Effector memory CD8-positive, alpha-beta T cell (primary cell): ENCODE measurements around the gene SLC13A1.
"Not testable (repeated sequence)": the region's sequence is repeated elsewhere in the genome, so short reads cannot be mapped to it uniquely, and the experiment has no call there.

Source experiments
- ATAC-seq: fragments of 150-1000 bp; cut with Tn5 transposase; replicated peaks from 2 replicates; pipeline ENCODE4 v1.10.0; 2021; ENCODE audit warnings: mild to moderate bottlenecking, moderate library complexity
- DNase-seq, 3 experiments: peaks; one replicate each; pipeline ENCODE4 v3.0.0; 2021
- H3K27ac Mint-ChIP-seq, 2 donors: one replicate each; pipeline ENCODE4 v1.8.0; 2022; ENCODE audit warnings: mild to moderate bottlenecking in 2 of 2, mixed read lengths in 2 of 2, moderate library complexity in 2 of 2
- H3K27me3 Mint-ChIP-seq, 2 donors: one replicate each; pipeline ENCODE4 v1.8.0; 2022; ENCODE audit warnings: mixed read lengths in 2 of 2
- H3K36me3 Mint-ChIP-seq: one replicate; pipeline ENCODE4 v1.8.0; 2022; ENCODE audit warnings: mild to moderate bottlenecking, moderate library complexity, mixed read lengths; ENCODE audit not compliant: insufficient read depth
- H3K4me1 Mint-ChIP-seq, 2 donors: one replicate each; pipeline ENCODE4 v1.8.0; 2022; ENCODE audit warnings: low read depth in 2 of 2, mixed read lengths in 2 of 2
- H3K4me3 Mint-ChIP-seq, 2 donors: one replicate each; pipeline ENCODE4 v1.8.0; 2022; ENCODE audit warnings: mild to moderate bottlenecking in 2 of 2, mixed read lengths in 2 of 2, moderate library complexity in 2 of 2
- H3K9me3 Mint-ChIP-seq, 2 donors: one replicate each; pipeline ENCODE4 v1.8.0; 2022; ENCODE audit warnings: mixed read lengths in 2 of 2

Gene SLC13A1

GRCh38 chr7:123086910-123087309 is 112.9 kb downstream of the SLC13A1 start:
- not testable (repeated sequence) for H3K36me3 Mint-ChIP-seq, H3K4me1 Mint-ChIP-seq, H3K4me3 Mint-ChIP-seq, H3K27ac Mint-ChIP-seq, DNase-seq, H3K27me3 Mint-ChIP-seq, ATAC-seq, H3K9me3 Mint-ChIP-seq

GRCh38 chr7:123084861-123085260 is 114.9 kb downstream of the SLC13A1 start:
- not testable (repeated sequence) for H3K4me1 Mint-ChIP-seq, DNase-seq, H3K9me3 Mint-ChIP-seq, H3K36me3 Mint-ChIP-seq, H3K4me3 Mint-ChIP-seq, ATAC-seq, H3K27ac Mint-ChIP-seq, H3K27me3 Mint-ChIP-seq

GRCh38 chr7:123079021-123079420 is 120.7 kb downstream of the SLC13A1 start:
- Mint-ChIP-seq H3K27me3 (no peaks in the 10 kb centered on the region), H3K4me3 (no peak overlapping the region), H3K4me1 (no peaks in the 10 kb centered on the region), H3K9me3 (peaks cover 5% of the 10 kb centered on the region in 2 donors), H3K27ac (no peak overlapping the region), H3K36me3 (no peaks in the 10 kb centered on the region)
- no peak for DNase-seq
- no peak for ATAC-seq

- no peaks in the 10 kb centered on the region for H3K4me1 Mint-ChIP-seq
- no peaks in the 10 kb centered on the region for H3K9me3 Mint-ChIP-seq
- H3K27ac Mint-ChIP-seq = no peak overlapping the region
- no peak for DNase-seq
- H3K36me3 Mint-ChIP-seq = no peaks in the 10 kb centered on the region
- no peak overlapping the region for H3K4me3 Mint-ChIP-seq
- H3K27me3 Mint-ChIP-seq = no peaks in the 10 kb centered on the region
- ATAC-seq = no peak
Measured at GRCh38 chr7:123075838-123076467, 123.8 kb downstream of the SLC13A1 start.

GRCh38 chr7:123070702-123071286 is 129.0 kb downstream of the SLC13A1 start:
- H3K36me3 Mint-ChIP-seq = peaks cover 2% of the 10 kb centered on the region
- no peak for DNase-seq
- no peak overlapping the region for H3K27ac Mint-ChIP-seq
- no peak for ATAC-seq
- no peaks in the 10 kb centered on the region for H3K4me1 Mint-ChIP-seq
- no peaks in the 10 kb centered on the region for H3K27me3 Mint-ChIP-seq
- H3K9me3 Mint-ChIP-seq = peaks cover 5 to 12% of the 10 kb centered on the region in 2 donors
- no peak overlapping the region for H3K4me3 Mint-ChIP-seq

- ATAC-seq (no peak), DNase-seq (no peak)
- H3K36me3 Mint-ChIP-seq = peaks cover 2% of the 10 kb centered on the region
- H3K4me1 Mint-ChIP-seq = no peaks in the 10 kb centered on the region
- H3K27me3 Mint-ChIP-seq = no peaks in the 10 kb centered on the region
- no peak overlapping the region for H3K4me3 Mint-ChIP-seq
- peaks cover 5 to 12% of the 10 kb centered on the region in 2 donors for H3K9me3 Mint-ChIP-seq
- no peak overlapping the region for H3K27ac Mint-ChIP-seq
Measured at GRCh38 chr7:123067814-123068213, 132.0 kb downstream of the SLC13A1 start.
